NCI-H69 (cell line): ENCODE results near the gene COMMD4.

ENCODE experiments used
- DNase-seq: peaks from one replicate; lab custom pipeline; 2025; lab: John Stamatoyannopoulos, UW

Gene COMMD4

GRCh38 chr15:75356517-75356916 is 20.7 kb downstream of the COMMD4 start:
- no peak for DNase-seq

DNA sequence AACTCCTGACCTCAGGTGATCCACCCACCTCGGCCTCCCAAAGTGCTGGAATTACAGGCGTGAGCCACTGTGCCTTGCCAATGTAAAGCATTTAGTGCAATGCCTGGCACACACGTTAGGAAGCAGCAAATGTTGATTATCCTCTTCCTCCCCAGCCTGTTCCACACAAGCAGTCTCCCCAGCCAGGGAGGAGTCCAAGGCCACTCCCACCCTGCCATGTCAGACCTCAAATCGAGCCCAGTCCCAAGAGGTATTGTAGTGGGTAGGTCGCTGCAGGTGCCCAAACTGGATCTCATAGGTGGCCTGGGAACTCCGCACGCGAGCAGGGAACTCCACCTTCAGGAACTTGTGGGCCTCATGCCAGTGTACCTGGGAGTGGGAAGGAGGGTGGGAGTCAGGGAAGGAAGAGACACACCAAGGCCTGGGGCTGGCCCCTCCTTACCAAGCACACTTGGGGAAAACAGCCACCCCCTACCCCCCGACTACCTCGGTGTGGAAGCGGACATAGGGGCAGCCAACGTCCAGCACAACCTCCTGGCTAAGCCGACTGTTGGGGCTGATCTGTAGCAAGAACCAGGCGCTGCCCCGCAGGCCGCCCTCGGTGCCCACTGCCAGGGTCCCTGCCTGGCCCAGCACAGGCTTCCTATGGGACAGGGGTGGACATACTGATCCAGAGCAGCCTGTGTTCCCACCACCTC is 22.3 kb downstream of the COMMD4 start:
- DNase-seq = no peak

DNA sequence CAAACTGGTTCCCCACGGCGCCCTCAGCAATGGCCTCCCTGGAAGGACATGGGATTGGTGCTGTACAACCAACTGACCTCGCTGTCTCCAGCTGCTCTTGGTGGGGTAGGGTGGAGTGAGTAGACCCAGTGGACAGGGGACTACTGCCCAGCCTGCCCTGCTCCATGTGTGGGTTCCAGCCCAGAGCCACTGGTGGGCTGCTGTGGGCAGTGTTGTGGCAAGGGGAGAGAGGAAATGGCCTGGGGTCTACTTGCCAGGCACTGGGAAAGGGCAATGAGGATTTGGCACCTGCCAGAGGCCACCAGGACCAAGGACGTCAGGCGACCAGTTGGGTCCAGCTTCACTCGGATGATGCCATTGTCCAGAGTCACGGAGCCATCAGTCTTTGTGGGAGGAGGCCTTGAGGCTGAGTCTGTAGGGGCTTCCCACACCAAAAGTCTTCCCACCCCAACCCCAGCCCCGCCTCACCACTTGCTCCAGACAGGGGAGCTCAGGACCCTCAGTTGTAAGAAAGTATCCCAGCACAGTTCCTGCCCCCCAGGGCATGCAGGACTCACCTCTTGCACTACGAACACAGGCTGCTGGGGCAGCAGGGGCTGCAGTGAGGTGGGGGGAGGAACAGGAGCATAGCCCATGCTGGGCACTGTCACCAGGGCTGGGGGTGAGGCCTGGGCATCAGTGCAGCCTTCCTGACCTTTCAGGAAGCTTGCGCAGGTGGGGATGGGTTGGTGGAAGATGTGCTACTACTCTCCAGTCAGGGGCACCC is 23.1 kb downstream of the COMMD4 start:
- DNase-seq = no peak

DNA sequence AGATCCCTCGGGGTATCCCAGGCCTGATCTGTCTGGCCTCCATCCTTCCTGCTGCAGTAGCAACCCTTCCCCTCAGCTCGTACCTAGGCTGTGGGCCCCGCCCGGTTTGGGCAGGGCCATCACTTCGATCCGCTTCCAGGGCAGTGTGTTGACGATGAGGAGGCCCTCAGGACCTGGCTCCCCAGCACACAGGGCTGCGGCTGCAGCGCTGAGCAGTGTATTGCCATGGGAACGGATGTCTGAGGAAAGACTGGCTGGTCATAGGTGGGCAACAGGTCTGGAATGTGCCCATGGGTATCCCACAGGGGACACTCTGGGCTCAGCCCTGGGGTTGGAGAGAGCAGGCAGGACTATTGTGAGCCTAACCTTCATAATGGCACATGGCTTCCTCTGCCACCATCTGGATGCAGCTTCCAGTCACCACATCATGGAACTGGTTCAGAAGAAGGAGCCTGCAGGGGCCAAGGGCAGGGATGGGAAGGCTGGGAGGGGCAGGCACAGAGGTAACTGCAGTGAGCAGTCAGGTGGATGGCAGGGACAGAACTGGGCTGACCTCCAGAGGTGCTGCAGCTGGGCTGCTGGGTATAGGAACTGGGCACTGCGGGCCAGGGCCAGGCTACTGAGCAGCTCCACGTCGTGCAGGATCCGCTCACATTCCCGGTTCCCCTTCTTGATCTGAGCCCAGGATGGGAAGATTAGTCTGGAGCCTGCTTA is 23.8 kb downstream of the COMMD4 start:
- no peak for DNase-seq

GRCh38 chr15:75360391-75360790 is 24.5 kb downstream of the COMMD4 start:
- no peak for DNase-seq

DNA sequence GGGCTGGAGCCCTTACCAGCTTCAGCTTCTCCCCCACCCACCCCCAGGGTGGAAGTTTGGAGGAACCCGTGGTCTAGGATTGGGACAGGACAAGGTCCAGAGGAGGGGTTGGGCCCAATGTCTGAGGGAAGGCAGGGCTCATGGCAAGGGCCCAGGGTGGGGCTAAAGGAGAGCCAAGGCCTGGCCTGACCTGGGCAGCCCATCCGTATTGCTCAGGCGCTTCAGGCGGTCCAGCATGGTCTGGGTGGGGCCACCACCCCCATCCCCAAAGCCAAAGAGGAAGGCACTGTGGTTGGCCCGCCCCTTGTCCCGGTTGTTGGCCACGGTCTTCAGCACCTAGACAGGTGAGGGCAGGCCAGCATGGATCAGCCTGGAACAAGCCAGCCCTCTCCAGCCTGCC is 25.0 kb downstream of the COMMD4 start:
- no peak for DNase-seq

GRCh38 chr15:75361361-75361988 is 25.6 kb downstream of the COMMD4 start:
- no peak for DNase-seq

GRCh38 chr15:75361989-75362641 is 26.3 kb downstream of the COMMD4 start:
- no peak for DNase-seq

GRCh38 chr15:75362642-75363249 is 26.9 kb downstream of the COMMD4 start:
- DNase-seq = no peak

- no peak for DNase-seq
These were observed 27.9 kb downstream of the COMMD4 start for GRCh38 chr15:75363786-75364185.

DNA sequence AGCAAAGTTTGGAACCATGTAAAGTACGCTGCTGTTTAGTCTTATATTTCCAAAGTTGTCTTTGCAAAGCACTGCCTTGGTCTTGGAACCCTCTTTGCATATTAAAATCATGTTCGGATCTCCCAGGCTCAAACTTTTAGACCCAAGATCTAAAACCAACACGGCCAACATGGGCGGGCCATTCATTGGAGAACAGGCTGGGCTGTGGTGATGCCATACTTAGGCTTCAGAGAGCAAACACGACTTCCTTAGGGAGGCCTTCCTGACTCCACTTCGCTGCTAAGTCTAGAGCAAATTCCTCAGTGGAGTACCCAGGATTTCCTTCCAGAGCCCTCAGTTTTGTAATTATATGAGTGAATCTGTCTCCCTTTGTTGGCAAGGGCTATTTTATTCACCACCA is 29.0 kb downstream of the COMMD4 start:
- no peak for DNase-seq

DNA sequence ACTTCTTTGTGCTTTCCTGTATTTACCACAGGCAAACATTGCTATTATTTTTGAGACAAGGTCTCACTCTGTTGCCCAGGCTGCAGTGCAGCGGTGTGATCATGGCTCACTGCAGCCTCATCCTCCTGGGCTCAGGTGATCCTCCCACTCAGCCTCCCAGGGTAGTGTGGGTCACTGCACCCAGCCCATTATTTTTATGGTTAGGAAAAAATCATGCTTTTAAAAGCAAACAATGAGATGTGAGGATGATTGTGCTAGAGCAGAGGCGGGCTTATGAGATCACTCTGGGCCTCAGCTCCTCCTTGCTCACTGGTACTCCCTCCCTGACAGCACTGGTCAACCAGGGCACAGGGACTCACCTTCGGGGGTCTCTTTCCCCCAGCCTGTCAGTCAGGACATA is 30.3 kb downstream of the COMMD4 start:
- no peak for DNase-seq

- DNase-seq = no peak
These were observed 31.1 kb downstream of the COMMD4 start for GRCh38 chr15:75367006-75367405.

DNA sequence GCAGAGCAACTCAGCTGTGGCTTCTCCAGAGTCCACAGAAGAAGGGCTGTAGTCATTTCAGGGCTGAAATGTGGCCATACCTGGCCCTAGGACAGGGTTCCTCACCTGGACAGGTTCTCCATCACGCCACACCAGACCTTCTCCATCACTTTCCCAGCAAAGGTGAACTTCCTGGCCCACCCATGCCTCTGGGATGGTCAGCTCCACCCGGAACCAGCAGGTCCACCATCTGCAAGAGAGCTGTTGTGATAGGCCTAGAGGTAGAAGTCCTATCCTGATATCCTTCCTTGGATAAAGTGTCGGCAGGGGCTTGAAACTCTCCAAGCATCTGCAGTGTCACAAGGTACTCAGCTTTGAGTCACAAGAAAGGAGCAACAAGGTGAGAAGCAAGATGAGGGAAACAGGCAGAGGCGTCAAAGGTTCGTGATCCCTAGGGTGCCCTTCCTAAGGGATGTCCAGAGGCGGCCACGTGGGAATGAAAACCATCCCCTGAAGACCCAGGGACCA is 31.6 kb downstream of the COMMD4 start:
- DNase-seq = no peak

GRCh38 chr15:75367913-75368688 is 32.2 kb downstream of the COMMD4 start, which contains the start of gene MAN2C1:
Gene MAN2C1 (minus strand): TSS chr15:75368607. CDS start chr15:75368583, 24 bp downstream.
- DNase-seq = peak; percentile 96

DNA sequence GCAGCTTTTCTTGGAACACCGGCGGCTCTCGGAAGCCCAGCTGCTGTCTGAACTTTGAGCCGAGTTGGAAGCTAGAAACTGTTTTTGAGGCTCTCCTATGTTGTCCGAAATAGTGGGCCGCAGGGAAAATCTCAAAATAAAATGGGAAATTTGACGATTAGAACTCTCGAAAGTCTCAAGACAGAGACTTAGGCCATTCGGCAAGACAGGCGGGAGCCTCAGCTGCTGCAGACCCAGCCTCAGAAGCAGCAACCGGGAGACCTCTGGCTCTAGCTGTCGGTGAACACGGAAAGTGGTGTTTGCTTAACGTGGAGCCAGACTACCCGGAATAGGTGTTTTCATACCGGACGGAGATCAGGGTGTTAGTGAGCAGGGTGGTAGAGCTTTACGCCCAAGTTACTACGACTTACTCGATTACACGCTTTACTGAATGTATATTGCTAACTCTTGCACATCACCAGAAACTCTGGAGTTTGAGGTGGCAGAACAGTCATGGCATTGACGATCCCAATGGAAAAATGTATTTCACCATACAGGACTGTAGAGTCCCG is 32.9 kb downstream of the COMMD4 start:
- DNase-seq = no peak

DNA sequence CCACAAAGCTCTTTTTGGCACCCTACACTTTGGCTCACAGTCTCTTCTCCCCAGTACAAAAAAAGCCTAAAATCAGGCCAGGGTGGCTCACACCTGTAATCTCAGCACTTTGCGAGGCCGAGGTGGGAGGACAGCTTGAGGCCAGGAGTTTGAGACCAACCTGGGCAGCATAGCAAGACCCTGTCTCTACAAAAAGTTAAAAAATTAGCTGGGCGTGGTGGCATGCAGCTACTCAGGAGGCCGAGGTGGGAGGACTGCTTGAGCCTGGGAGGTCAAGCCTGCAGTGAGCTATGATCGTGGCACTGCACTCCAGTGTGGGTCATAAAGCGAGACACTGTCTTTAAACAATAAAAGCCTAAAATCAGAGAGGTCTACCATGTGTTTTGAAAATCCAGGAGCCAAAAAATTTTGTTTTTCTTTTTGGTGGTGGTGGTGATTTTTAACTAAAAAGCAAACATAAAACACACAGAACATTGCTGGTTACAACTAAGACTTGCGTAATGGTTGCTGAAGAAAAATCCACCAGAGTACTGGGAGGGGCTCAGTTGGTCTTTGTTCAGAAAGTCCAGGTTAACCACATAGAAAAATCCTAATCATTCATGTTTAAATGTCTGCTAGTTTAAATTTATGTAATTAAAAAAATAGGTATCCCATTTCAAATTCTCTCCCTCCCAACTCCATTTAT is 34.2 kb downstream of the COMMD4 start:
- no peak for DNase-seq

GRCh38 chr15:75371486-75371885 is 35.6 kb downstream of the COMMD4 start:
- no peak for DNase-seq

DNA sequence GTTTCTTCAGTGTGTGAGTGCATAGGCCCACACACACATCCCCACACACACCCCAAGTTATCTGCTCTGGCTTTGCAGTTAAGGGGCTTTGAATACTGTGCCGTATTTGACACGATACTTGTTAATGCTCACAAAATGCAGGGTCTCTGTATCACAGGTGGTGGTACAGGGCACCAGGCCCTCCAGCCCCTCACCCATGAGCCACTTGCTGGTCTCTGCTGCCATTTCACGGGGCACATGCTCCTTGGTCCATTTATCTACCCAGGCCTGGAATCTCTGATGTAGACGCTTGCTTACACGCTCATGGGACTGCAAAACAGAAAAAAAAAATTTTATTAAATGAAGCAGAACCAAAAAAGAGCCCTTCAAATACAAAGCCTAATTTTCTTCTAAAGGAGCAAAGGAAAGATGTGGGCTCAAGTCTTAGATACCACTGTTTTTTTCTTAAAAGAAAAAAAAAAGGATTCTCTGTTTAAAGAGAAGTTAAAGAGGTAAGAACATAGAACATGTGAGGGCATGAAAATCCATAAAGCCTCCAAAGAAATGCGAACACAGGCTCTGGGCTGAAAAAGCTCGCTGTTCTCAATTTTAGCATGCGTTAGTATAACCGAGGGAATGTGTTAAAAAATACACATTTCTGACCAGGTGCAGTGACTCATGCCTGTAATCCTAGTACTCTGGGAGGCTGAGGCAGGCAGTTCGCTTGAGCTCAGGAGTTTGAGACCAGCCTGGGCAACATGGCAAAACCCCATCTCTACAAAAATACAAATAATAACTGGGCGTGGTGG is 36.2 kb downstream of the COMMD4 start:
- DNase-seq = no peak
